ENCODE measurements around the gene KSR2.

- TF ChIP-seq POLR2A (IDR thresholded peaks at IDR 0.05; ENCODE audit: low read depth, low read length) (no peak), POLR2AphosphoS5 (IDR thresholded peaks at IDR 0.05; ENCODE audit: low read depth, low read length) (no peak)
Measured at GRCh38 chr12:117540011-117540410, 428.8 kb downstream of the KSR2 start.

Measured in GM12891 (cell line).